Left lung (tissue), 10 donors: ENCODE data around the gene PACC1. TPM values are rescaled to one million over a fixed set of nuclear protein-coding genes. Genes with fewer than 3 reads are reported as not detected.

Source experiments
- ATAC-seq: fragments of 200-7000 bp; cut with Tn5 transposase; one replicate; pipeline ENCODE4 v1.9.1; 2020; ENCODE audit warnings: moderate library complexity
- DNase-seq, 4 donors: peaks; one replicate each; pipeline ENCODE4 v3.0.0-alpha.2; 2013 to 2020
- H3K27ac ChIP-seq, 2 donors: fragments of 200-600 bp; sonication (generic) in 1 of 2; one replicate each; pipeline versions ENCODE4 v1.5.0 to v1.8.0; 2020 to 2021
- H3K27me3 ChIP-seq, 2 donors: fragments of 200-600 bp; sonication (generic) in 1 of 2; one replicate each; pipeline versions ENCODE4 v1.5.0 to v1.8.0; 2020 to 2021
- H3K36me3 ChIP-seq, 2 donors: fragments of 200-600 bp; sonication (generic) in 1 of 2; one replicate each; pipeline versions ENCODE4 v1.5.0 to v1.8.0; 2020 to 2021
- H3K4me1 ChIP-seq, 2 donors: fragments of 200-600 bp; one replicate each; pipeline ENCODE4 v1.8.0; 2021
- H3K4me3 ChIP-seq, 2 donors: fragments of 200-600 bp; sonication (generic) in 1 of 2; one replicate each; pipeline versions ENCODE4 v1.5.0 to v1.8.0; 2020 to 2021; ENCODE audit warnings: mild to moderate bottlenecking in 1 of 2
- H3K9me3 ChIP-seq, 2 donors: fragments of 200-600 bp; sonication (generic) in 1 of 2; one replicate each; pipeline versions ENCODE4 v1.5.0 to v1.8.0; 2020 to 2021
- intact Hi-C, 2 donors: fragments of 100-400 bp; cut with DNase I; formaldehyde crosslinking; loops; one replicate each; pipeline versions ENCODE4 v1.11.2 to v1.14.2; 2022
- polyA plus RNA-seq, 6 donors: library from polyadenylated mRNA; unstranded; fragments of 120-200 nt; gene quantifications; one replicate each; pipeline ENCODE4 v1.2.1, GENCODE V29; 2013; ENCODE audit not compliant: insufficient read length in 6 of 6
- total RNA-seq, 2 donors: library from RNA; stranded (reverse); fragmentation: NEBNext Ultra II Directional; extraction: Animal tissue kit (Norgen Biotek cat#: 25700); gene quantifications; one replicate each; pipeline ENCODE4 v1.2.1, GENCODE V29; 2021
- TF ChIP-seq, protein P1 (sequence below), 2 donors: fragments of 200-600 bp; sonication (generic) in 1 of 2; IDR thresholded peaks; one replicate each; pipeline versions ENCODE4 v1.5.0 to v1.8.0; 2021; ENCODE audit warnings: antibody characterized with exemption in 2 of 2
- donor health status: DM: no; HTN: yes; CAD: no.
- donor health status: DM: no; HTN: no; CAD: no.

Gene PACC1
- total and polyA plus RNA-seq, 8 donors: 7.2 to 11.6 (median 7.6) TPM

DNA sequence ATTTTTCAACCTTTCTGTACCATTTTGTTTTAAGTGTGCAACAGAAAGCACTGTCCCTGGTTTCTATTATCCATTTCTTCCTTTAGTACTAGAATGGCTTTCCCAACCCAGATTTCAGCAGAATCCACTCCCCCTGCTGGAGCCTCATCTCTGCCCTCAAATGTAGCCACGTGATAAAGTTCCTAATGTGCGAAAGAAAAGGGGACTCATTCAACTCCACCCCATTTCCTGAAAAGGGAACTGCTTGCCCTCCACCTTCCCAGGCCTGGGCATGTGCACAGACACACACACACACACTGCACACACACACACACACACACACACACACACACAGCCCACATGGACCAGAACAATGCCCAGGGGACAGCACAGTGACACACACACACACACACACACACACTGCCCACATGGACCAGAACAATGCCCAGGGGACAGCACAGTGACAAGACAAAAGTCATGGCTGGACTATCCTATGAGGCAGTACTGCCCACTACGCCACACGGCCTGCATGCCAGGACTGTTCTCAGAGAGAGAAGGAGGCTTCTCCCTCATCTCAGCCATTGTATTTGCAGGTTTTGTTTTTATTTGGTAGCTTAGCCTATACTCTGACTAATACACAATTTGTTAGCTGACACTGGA is 33.2 kb downstream of the PACC1 start:
- TF ChIP-seq, protein P1, sequence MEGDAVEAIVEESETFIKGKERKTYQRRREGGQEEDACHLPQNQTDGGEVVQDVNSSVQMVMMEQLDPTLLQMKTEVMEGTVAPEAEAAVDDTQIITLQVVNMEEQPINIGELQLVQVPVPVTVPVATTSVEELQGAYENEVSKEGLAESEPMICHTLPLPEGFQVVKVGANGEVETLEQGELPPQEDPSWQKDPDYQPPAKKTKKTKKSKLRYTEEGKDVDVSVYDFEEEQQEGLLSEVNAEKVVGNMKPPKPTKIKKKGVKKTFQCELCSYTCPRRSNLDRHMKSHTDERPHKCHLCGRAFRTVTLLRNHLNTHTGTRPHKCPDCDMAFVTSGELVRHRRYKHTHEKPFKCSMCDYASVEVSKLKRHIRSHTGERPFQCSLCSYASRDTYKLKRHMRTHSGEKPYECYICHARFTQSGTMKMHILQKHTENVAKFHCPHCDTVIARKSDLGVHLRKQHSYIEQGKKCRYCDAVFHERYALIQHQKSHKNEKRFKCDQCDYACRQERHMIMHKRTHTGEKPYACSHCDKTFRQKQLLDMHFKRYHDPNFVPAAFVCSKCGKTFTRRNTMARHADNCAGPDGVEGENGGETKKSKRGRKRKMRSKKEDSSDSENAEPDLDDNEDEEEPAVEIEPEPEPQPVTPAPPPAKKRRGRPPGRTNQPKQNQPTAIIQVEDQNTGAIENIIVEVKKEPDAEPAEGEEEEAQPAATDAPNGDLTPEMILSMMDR (IDR thresholded peaks at IDR 0.05): no peak
- H3K27me3 ChIP-seq: no peaks in the 10 kb centered on the region
- H3K4me3 ChIP-seq: no peak overlapping the region
- no peaks in the 10 kb centered on the region for H3K4me1 ChIP-seq
- intact Hi-C loops: no loop called here
- no peak overlapping the region for H3K27ac ChIP-seq
- DNase-seq (peak in 1 of 4 donors; percentile 31), ATAC-seq (peak; percentile 45)
- H3K36me3 ChIP-seq: peaks cover 0 to 80% of the 10 kb centered on the region in 2 donors
- no peaks in the 10 kb centered on the region for H3K9me3 ChIP-seq

GRCh38 chr1:212379366-212379765 is 35.3 kb downstream of the PACC1 start:
- ATAC-seq (no peak), DNase-seq (peak in 1 of 4 donors; percentile 19)
- Histone ChIP-seq H3K36me3 (peaks cover 0 to 71% of the 10 kb centered on the region in 2 donors), H3K4me1 (no peaks in the 10 kb centered on the region), H3K9me3 (no peaks in the 10 kb centered on the region), H3K4me3 (no peak overlapping the region), H3K27me3 (no peaks in the 10 kb centered on the region), H3K27ac (no peak overlapping the region)
- intact Hi-C loops: no loop called here
- TF ChIP-seq, protein P1 (IDR thresholded peaks at IDR 0.05): no peak

DNA sequence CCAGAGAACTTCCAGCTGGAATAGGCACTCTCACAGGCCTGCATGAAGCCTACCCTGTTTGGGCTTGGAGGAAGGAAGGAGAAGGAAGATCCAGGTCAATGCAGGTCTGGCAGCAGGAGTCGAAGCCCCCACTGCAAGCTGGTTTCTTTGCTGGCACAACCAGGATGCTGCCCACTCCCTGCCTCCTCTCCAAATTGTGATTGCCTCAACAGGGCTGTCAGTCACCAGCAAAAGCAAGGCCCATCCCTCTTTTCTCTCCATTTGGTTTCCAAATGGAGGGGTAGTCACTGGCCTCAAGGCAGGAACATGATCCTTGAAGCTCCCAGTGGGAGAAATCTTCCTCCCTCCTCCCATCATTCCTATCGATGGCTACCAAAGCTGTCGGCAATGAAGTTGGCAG is 37.0 kb downstream of the PACC1 start:
- no peak overlapping the region for H3K4me3 ChIP-seq
- TF ChIP-seq, protein P1 (IDR thresholded peaks at IDR 0.05): no peak
- peaks cover 0 to 56% of the 10 kb centered on the region in 2 donors for H3K36me3 ChIP-seq
- no peak for ATAC-seq
- no peak for DNase-seq
- H3K27ac ChIP-seq: no peak overlapping the region
- intact Hi-C loops: no loop called here
- H3K9me3 ChIP-seq: no peaks in the 10 kb centered on the region
- H3K4me1 ChIP-seq: no peaks in the 10 kb centered on the region
- no peaks in the 10 kb centered on the region for H3K27me3 ChIP-seq

DNA sequence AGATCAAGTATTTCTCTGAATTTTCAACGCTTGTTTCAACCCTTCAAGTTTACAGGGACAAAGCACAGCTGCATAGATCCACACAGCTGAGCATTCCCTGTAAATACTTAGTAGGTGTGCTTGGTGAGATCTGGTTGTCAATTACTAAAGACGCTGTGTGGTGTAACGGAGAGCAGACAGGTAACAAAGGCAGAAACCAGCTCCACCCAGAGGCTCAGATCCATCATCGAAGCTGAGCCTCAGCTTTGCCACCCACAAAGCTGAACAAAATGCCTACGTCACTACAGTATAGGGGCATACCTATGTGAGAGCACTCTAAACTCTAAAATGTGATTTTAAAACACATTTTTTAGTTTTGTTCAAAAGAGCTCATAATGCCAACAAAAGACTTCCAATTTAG is 38.7 kb downstream of the PACC1 start:
- intact Hi-C loops: no loop called here
- ATAC-seq: no peak
- TF ChIP-seq, protein P1 (IDR thresholded peaks at IDR 0.05): no peak

DNA sequence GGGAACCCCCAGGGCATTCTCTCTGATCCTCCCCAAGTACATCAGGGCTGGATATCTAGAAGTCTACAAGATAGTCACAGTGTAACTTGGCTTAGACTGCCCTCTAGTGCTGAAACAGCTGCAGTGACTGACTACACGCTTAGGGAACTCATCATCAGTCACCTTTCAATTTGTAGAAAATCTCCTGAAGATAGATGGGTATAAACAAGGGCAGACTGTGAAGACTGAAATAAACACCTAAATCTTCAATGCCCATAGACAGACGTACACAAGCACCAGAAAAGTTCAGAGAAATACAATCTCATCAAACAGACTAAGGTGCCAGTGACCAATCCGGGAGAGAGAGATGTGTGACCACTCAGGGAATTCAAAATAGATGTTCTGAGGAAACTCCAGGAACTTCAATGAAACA is 46.6 kb downstream of the PACC1 start:
- H3K4me1 ChIP-seq: no peaks in the 10 kb centered on the region
- intact Hi-C loops: loop anchor here in 1 of 2 donors (5.0 kb wide), 1 partner anchor 296 kb away; no protein-coding TSS in a partner anchor
- ATAC-seq: peak; percentile 97
- DNase-seq: peak in 2 of 4 donors; percentile 18 to 45
- H3K9me3 ChIP-seq: no peaks in the 10 kb centered on the region
- TF ChIP-seq, protein P1 (IDR thresholded peaks at IDR 0.05): peak; percentile 71 to 80
- no peak overlapping the region for H3K27ac ChIP-seq
- H3K36me3 ChIP-seq: peaks cover 0 to 50% of the 10 kb centered on the region in 2 donors
- no peak overlapping the region for H3K4me3 ChIP-seq
- H3K27me3 ChIP-seq: no peaks in the 10 kb centered on the region

More for the DNA sequence above, 38.7 kb downstream of the PACC1 start:
- no peak overlapping the region for H3K27ac ChIP-seq
- peaks cover 0 to 50% of the 10 kb centered on the region in 2 donors for H3K36me3 ChIP-seq
- H3K27me3 ChIP-seq: no peaks in the 10 kb centered on the region
- no peaks in the 10 kb centered on the region for H3K4me1 ChIP-seq
- H3K9me3 ChIP-seq: no peaks in the 10 kb centered on the region
- DNase-seq: no peak
- H3K4me3 ChIP-seq: no peak overlapping the region
